ENCODE results near the gene SRM.
"Not testable (repeated sequence)": the region's sequence is repeated elsewhere in the genome, so short reads cannot be mapped to it uniquely, and the experiment has no call there.

The SRM gene

GRCh38 chr1:11044086-11044848, 15.6 kb downstream of the SRM start:
- DNase-seq: no peak

- DNase-seq: no peak
Measured at GRCh38 chr1:11042995-11043874, 16.6 kb downstream of the SRM start.

- DNase-seq: no peak
Measured at GRCh38 chr1:11042065-11042464, 17.8 kb downstream of the SRM start.

- no peak for DNase-seq
Measured at GRCh38 chr1:11041048-11041447, 18.8 kb downstream of the SRM start.

- DNase-seq: not testable (repeated sequence)
Measured at GRCh38 chr1:11040105-11040429, 19.8 kb downstream of the SRM start.

- DNase-seq: no peak
Measured at GRCh38 chr1:11039351-11040104, 20.3 kb downstream of the SRM start.

GRCh38 chr1:11037740-11038182, 22.1 kb downstream of the SRM start:
- peak; percentile 92 for DNase-seq

- not testable (repeated sequence) for DNase-seq
Measured at GRCh38 chr1:11037019-11037739, 22.6 kb downstream of the SRM start.

GRCh38 chr1:11031624-11032262, 28.1 kb downstream of the SRM start:
- DNase-seq: no peak

- DNase-seq: no peak
Measured at GRCh38 chr1:11030865-11031264, 29.0 kb downstream of the SRM start.

GRCh38 chr1:11028018-11028417, 31.8 kb downstream of the SRM start:
- DNase-seq: no peak

GRCh38 chr1:11027316-11027715, 32.5 kb downstream of the SRM start:
- no peak for DNase-seq

GRCh38 chr1:11026903-11027302, 32.9 kb downstream of the SRM start:
- DNase-seq: no peak

GRCh38 chr1:11026052-11026451, 33.8 kb downstream of the SRM start:
- no peak for DNase-seq

GRCh38 chr1:11025618-11026017, 34.2 kb downstream of the SRM start:
- no peak for DNase-seq

- DNase-seq: no peak
Measured at GRCh38 chr1:11024874-11025203, 35.0 kb downstream of the SRM start.

- DNase-seq: no peak
Measured at GRCh38 chr1:11024154-11024873, 35.5 kb downstream of the SRM start.

- no peak for DNase-seq
Measured at GRCh38 chr1:11023201-11023600, 36.6 kb downstream of the SRM start.

GRCh38 chr1:11019971-11020370, 39.8 kb downstream of the SRM start:
- DNase-seq: no peak

- not testable (repeated sequence) for DNase-seq
Measured at GRCh38 chr1:11019358-11019757, 40.5 kb downstream of the SRM start.

- no peak for DNase-seq
Measured at GRCh38 chr1:11013160-11013531, 46.7 kb downstream of the SRM start.
